ENCODE measurements around the gene WDPCP.

WDPCP gene

DNA sequence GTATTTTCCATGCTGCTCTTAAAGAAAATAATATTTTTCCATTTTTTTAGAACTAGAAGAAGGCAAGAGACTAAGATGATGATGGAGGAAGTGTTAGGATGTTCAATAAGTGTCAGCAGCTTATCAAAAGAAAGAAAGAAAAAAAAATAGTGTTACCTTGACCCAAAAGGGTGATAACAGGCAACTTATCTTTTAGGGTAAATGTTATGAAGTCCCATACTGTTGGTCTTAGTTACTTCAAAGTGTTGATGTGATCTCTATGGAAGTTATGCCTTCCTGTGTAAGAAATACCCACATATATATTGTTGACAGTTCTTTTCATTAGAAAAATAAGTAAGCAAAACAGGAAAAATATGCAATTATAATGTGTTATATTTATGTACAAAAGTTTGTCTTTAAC lies 394.1 kb downstream of the WDPCP start:
- POLR2A ChIA-PET = no interaction called here

GRCh38 chr2:63192889-63193774 lies 395.1 kb downstream of the WDPCP start:
- no peak for DNase-seq (ENCODE audit: low read depth, low spot score)
- POLR2A ChIA-PET = no interaction called here
- no peak for TF ChIP-seq CTCF (IDR thresholded peaks at IDR 0.05; ENCODE audit: insufficient read depth, low read length, missing control alignments)
- no peak overlapping the region for H3K4me3 ChIP-seq (ENCODE audit: low read depth, low read length)
- CTCF ChIA-PET = interaction anchor here (0.7 kb wide), 1 partner anchor 297 kb away, joined by 3 read pairs; no protein-coding TSS in a partner anchor

More for the DNA sequence above, 394.1 kb downstream of the WDPCP start:
- DNase-seq (ENCODE audit: low read depth, low spot score) = no peak
- CTCF ChIA-PET = no interaction called here
- no peak for TF ChIP-seq CTCF (IDR thresholded peaks at IDR 0.05; ENCODE audit: insufficient read depth, low read length, missing control alignments)
- H3K4me3 ChIP-seq (ENCODE audit: low read depth, low read length) = no peak overlapping the region

DNA sequence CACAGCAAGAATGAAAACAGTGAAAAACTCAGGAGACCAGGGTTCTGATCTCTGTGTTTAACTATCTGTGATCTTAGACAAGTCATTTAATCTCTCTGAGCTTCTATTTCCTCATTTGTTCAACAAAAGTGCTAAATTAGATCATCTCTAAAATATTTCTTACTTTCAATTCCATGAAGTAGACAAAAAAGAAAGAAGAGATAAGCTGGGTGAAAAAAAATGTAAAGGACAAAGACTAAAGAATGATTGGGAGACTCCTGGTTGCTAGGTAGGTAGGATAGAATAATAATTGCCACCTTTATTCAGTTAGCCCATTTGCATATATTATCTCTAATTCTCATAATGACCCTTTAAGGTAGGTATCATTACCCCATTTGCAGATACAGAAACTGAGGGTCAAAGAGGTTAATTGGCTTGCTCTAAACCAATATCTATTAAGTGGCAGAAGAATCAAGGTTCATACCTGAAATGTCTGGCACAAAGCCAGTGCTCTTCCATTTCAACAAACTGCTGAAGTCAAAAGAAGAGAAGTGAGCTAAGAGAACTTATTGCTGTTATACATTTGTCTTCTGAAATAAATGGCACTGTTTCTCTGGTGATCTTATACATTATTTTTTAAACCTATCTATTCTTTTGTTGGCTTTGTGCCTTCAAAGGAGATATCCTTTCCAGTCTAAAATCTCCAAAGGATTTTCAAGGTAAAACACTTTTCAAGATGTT lies 395.9 kb downstream of the WDPCP start:
- ChIA-PET CTCF (interaction anchor here (0.7 kb wide), 1 partner anchor 298 kb away, joined by 3 read pairs; no protein-coding TSS in a partner anchor), POLR2A (no interaction called here)
- no peak overlapping the region for H3K4me3 ChIP-seq (ENCODE audit: low read depth, low read length)
- TF ChIP-seq CTCF (IDR thresholded peaks at IDR 0.05; ENCODE audit: insufficient read depth, low read length, missing control alignments) = no peak
- no peak for DNase-seq (ENCODE audit: low read depth, low spot score)

DNA sequence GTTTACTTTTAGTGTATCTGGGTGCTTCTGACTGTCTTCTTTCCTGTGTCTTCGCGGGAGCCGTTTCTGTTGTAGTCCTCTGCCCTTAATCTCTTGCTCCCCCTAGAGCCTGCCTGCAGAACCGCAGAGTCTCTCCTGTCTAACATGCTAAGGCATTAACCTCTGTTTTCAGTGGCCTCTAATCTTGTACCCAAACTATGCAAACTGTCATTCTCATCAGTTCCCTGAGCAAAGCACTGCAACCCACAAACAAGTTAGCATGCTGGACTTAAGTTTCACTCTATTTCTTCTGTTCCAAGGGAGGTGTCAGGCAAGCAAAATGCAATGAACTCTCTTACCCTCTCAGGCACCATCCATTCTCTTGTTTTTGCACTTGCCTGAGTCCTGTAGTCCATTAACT lies 399.3 kb downstream of the WDPCP start:
- no peak overlapping the region for H3K4me3 ChIP-seq (ENCODE audit: low read depth, low read length)
- ChIA-PET POLR2A (no interaction called here), CTCF (interaction anchor here (0.8 to 1.4 kb wide), 6 partner anchors 9 to 27 kb away, joined by 3 to 5 read pairs (median 3); no protein-coding TSS in a partner anchor)
- no peak for DNase-seq (ENCODE audit: low read depth, low spot score)
- peak; percentile 81 for TF ChIP-seq CTCF (IDR thresholded peaks at IDR 0.05; ENCODE audit: insufficient read depth, low read length, missing control alignments)

DNA sequence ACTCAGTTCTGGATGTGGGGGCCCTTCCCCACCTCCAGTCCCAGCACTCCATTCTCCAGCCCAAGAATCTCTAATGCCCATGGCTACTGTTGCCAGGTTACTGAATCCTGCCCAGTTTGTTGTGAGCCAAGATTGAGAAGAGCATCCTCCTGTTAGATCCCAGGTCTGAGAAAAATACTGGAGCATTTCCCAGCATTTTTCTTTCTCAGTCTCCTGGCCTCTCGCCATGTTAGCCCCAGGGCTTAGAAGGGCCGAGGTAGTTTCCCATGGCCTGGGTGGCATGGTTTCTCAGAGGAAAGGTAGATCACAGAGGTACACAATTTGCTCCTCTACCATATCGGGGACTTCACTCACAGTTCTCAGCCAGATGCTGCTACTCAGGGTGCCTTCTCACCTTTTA lies 401.9 kb downstream of the WDPCP start:
- DNase-seq (ENCODE audit: low read depth, low spot score) = no peak
- TF ChIP-seq CTCF (IDR thresholded peaks at IDR 0.05; ENCODE audit: insufficient read depth, low read length, missing control alignments) = no peak
- ChIA-PET CTCF (no interaction called here), POLR2A (no interaction called here)
- no peak overlapping the region for H3K4me3 ChIP-seq (ENCODE audit: low read depth, low read length)
